Measurements from ENCODE around the gene TSKU.

- TF ChIP-seq CTCF (conservative IDR thresholded peaks at IDR 0.05) (no peak), EZH2 (IDR thresholded peaks at IDR 0.05; ENCODE audit: low read depth) (no peak)
These were observed 16.6 kb upstream of the TSKU start for GRCh38 chr11:76766521-76766920.
